ENCODE measurements around the gene FADS2.

FADS2 gene

DNA sequence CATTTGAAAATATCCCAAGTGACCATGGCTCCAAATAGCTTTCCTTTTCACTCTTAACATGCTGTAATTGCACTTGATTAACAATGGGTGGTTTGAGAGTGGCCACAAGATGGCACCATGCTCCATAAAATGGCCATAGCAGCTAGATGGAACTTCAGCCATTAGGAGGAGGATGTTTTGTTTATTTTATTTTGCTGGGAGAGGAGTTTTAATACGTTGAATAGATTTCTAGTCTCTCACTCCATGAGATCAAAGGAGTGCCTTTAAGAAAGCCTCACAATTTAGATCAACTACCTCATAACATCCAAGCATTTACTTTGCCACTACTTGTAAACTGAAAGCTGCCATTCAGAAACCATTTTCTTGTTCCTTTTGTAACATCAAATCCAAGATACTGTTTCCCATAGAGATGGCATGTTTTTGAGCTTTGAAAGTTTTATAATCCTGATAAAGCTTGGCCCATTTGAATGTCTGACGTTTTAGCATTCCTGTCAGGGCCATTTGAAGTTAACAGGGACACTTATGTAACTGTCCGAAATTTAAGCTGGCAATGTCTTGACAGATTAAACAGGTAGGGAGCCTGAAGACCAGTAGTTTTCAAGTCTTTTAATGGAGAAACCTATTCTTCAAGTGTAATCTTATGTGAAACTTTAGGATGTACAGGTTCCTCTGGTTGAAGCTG, 30.7 kb upstream of the FADS2 start:
- DNase-seq (ENCODE audit: low spot score) = peak; percentile 69
- TF ChIP-seq, protein P1, sequence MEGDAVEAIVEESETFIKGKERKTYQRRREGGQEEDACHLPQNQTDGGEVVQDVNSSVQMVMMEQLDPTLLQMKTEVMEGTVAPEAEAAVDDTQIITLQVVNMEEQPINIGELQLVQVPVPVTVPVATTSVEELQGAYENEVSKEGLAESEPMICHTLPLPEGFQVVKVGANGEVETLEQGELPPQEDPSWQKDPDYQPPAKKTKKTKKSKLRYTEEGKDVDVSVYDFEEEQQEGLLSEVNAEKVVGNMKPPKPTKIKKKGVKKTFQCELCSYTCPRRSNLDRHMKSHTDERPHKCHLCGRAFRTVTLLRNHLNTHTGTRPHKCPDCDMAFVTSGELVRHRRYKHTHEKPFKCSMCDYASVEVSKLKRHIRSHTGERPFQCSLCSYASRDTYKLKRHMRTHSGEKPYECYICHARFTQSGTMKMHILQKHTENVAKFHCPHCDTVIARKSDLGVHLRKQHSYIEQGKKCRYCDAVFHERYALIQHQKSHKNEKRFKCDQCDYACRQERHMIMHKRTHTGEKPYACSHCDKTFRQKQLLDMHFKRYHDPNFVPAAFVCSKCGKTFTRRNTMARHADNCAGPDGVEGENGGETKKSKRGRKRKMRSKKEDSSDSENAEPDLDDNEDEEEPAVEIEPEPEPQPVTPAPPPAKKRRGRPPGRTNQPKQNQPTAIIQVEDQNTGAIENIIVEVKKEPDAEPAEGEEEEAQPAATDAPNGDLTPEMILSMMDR (IDR thresholded peaks at IDR 0.05; ENCODE audit: extremely low read depth, missing control alignments) = peak; percentile 73

DNA sequence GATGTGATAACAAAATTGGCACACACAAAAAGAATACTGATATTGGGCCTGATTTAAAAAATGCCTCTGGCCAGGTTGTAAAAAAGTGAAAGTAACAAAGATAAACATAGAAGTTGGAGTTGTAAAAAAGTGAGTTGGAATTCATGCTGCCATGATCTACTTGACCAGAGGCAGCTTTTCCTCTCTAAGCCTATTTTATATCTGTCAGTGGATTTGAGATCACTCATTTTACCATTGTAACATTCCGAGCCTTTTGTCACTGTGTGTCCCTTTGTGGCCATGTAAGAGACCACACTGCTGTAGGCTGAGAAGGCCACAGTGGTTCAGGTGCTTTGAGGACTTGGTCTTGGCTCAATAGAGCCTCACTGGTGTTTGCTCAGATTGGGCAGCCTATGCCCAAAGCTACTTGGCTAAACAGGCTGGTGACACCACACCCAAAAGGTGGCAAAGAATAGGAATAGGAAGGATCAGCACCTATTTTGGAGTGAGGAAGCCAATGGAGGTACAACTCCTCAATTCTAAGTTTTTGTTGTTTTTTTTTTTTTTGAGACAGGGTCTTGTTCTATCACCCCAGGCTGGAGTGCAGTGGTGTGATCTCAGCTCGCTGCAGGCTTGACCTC, 28.3 kb upstream of the FADS2 start:
- DNase-seq (ENCODE audit: low spot score) = no peak
- TF ChIP-seq, protein P1 (IDR thresholded peaks at IDR 0.05; ENCODE audit: extremely low read depth, missing control alignments) = no peak

DNA sequence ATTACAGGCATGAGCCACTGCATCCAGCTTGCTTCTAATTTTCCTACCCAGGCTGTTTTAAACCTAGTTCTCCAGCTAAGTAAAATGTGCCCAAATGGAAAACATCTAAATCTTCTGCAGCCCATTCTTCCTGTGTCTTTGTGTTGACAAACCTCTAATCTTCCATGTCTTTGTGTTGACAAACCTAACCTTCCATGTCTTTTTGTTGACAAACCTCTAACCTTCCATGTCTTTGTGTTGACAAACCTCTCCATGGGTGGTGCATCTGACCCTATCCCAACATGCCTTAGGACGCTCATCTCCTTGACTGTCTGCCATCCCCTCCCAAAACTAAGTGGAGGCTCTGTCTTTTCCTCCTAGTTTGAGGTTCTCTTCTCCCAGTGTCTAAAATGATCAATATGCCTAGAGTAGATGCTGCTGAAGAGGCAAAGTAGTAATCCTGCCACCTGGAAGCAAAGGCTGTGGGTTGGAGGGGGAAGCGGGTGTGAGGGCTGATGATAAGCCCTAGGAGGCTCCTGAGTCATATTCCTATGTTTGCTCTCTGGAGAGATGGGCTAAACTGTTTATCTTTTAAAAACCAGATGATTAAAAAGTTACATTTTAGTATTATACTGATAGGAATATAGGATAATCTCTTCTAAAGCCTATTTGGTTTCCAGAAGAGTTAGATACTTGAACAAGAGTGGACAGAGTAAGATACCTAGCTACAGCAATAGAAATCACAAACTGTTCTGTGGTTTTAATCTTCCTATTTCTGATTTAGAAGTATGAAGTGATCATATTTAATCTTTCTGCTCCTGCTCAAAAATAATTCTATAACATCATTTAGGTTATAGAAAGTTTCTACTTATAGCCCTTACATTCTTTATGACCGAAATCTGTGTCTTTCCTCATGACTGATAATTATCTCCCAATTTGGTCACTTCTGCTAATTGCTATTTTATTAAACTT, 27.5 kb upstream of the FADS2 start:
- TF ChIP-seq, protein P1 (IDR thresholded peaks at IDR 0.05; ENCODE audit: extremely low read depth, missing control alignments) = no peak
- DNase-seq (ENCODE audit: low spot score) = no peak

- no peak for DNase-seq (ENCODE audit: low spot score)
- TF ChIP-seq, protein P1 (IDR thresholded peaks at IDR 0.05; ENCODE audit: extremely low read depth, missing control alignments) = no peak
Measured at GRCh38 chr11:61802605-61803004, 25.5 kb upstream of the FADS2 start.

GRCh38 chr11:61803889-61804647, 24.0 kb upstream of the FADS2 start:
- TF ChIP-seq, protein P1 (IDR thresholded peaks at IDR 0.05; ENCODE audit: extremely low read depth, missing control alignments) = no peak
- DNase-seq (ENCODE audit: low spot score) = no peak

GRCh38 chr11:61805146-61805545, 23.0 kb upstream of the FADS2 start:
- no peak for DNase-seq (ENCODE audit: low spot score)
- TF ChIP-seq, protein P1 (IDR thresholded peaks at IDR 0.05; ENCODE audit: extremely low read depth, missing control alignments) = no peak

All from GM20000 (cell line).